HTERT RPE-1 (cell line): Measurements from ENCODE around the gene SSRP1.

Experiments used
- in situ Hi-C: fragments of 300-500 bp; cut with MboI; formaldehyde crosslinking; loops from 4 replicates; pipeline ENCODE4 v1.14.3; 2020; ENCODE audit warnings: low sequenced_read_pairs

The SSRP1 gene

DNA sequence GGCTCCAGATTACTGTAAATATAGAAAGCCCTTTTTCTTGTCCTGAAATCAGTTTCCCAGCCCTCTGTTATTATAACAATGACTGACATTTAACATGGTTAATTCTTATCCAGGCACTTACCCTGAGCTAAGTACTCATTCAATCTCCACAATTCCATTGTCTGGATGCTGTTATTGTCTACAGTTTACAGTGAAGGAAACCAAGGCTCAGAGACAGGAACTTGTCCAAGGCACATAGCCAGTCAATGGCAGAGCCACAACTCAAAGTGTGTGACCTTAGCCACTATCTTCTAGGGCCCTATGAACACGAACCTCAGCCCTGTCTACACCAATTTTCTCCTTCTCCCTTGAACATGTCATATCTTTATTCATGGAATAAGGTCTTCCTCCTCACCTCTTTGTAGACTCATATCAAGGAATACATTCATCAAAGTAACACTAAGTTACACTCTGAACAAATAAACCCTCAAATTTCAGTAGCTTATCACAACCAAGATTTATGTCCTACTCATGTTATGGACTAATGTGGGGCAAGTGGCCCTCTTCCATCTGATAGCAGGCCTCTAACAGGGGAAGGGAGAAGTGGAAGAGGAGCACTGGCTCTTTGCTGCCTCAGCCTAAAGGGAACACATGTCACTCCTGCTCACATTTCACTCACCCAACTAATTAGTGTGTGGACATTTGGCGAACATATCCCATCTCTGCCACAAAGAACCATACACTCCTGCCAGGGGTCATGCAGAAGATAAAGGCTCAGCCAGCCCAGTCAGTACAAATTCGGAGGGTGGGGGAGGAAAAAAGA, 59.3 kb downstream of the SSRP1 start:
- in situ Hi-C loops: no loop called here
